HEK293 (cell line): ENCODE data around the gene VRK2.

Experiments used
- CTCF ChIA-PET: fragments of 350-600 bp; formaldehyde crosslinking; extraction: SDS; loops from one replicate; lab custom pipeline; 2021; ENCODE audit warnings: antibody characterized with exemption; lab: Yijun Ruan, JAX
- POLR2A ChIA-PET: fragments of 300-600 bp; formaldehyde crosslinking; extraction: SDS; loops from one replicate; lab custom pipeline; 2020; ENCODE audit warnings: antibody characterized with exemption, inconsistent platforms; lab: Yijun Ruan, JAX
- H3K27ac ChIP-seq: fragments of 200-500 bp; sonication (Bioruptor generic); 2 replicates; pipeline ENCODE4 v1.5.1; 2014; ENCODE audit warnings: low read depth, low read length, control low read depth, inconsistent platforms; ENCODE audit errors: extremely low read depth
- H3K36me3 ChIP-seq, 2 experiments: fragments of 200-500 bp in 1 of 2; sonication (Bioruptor generic) in 1 of 2; 1 replicate in 1 of 2; 2 replicates in 1 of 2; pipeline ENCODE4 v1.5.1; 2014 to 2017; ENCODE audit warnings: inconsistent platforms in 2 of 2, low read length in 2 of 2; ENCODE audit not compliant: control insufficient read depth in 2 of 2, insufficient read depth in 1 of 2
- H3K4me1 ChIP-seq: fragments of 200-500 bp; sonication (Bioruptor generic); 2 replicates; pipeline ENCODE4 v1.5.1; 2014; ENCODE audit warnings: mild to moderate bottlenecking, low read length, inconsistent platforms; ENCODE audit not compliant: control insufficient read depth, insufficient read depth
- H3K4me3 ChIP-seq: 2 replicates; pipeline ENCODE4 v1.5.1; 2011; ENCODE audit warnings: low read depth, mild to moderate bottlenecking, control low read depth, low read length, moderate library complexity
- H3K9me3 ChIP-seq: fragments of 200-500 bp; sonication (Bioruptor generic); 2 replicates; pipeline ENCODE4 v1.5.1; 2014; ENCODE audit warnings: low read depth, low read length, inconsistent platforms; ENCODE audit not compliant: control insufficient read depth, insufficient read depth
- BCL11A ChIP-seq: fragments of 450-650 bp; formaldehyde crosslinking; IDR thresholded peaks from 2 replicates; pipeline ENCODE4 v1.5.1; 2016; ENCODE audit warnings: low read depth, missing biosample characterization, missing genetic modification characterization
- BCL11B ChIP-seq: fragments of 450-650 bp; formaldehyde crosslinking; IDR thresholded peaks from 2 replicates; pipeline ENCODE4 v1.5.1; 2016; ENCODE audit warnings: low read depth, missing biosample characterization, missing genetic modification characterization
- GLIS1 ChIP-seq: fragments of 450-650 bp; formaldehyde crosslinking; IDR thresholded peaks from 2 replicates; pipeline ENCODE4 v1.5.1; 2016; ENCODE audit warnings: missing biosample characterization, missing genetic modification characterization
- GLIS2 ChIP-seq: fragments of 450-650 bp; formaldehyde crosslinking; IDR thresholded peaks from 2 replicates; pipeline ENCODE4 v1.5.1; 2016; ENCODE audit warnings: missing biosample characterization, missing genetic modification characterization
- PBX3 ChIP-seq: sonication (generic); formaldehyde crosslinking; IDR thresholded peaks from 2 replicates; pipeline ENCODE4 v1.8.1; 2022; ENCODE audit warnings: mild to moderate bottlenecking, moderate library complexity, missing genetic modification reagents
- PRDM1 ChIP-seq: fragments of 450-650 bp; formaldehyde crosslinking; IDR thresholded peaks from 2 replicates; pipeline ENCODE4; 2016; ENCODE audit warnings: missing biosample characterization, missing genetic modification characterization
- TRIM28 ChIP-seq: IDR thresholded peaks from 2 replicates; pipeline ENCODE4 v1.6.1; 2011; ENCODE audit warnings: low read length, control low read depth, borderline replicate concordance
- ZBTB1 ChIP-seq: fragments of 450-650 bp; formaldehyde crosslinking; IDR thresholded peaks from 2 replicates; pipeline ENCODE4 v1.5.1; 2016; ENCODE audit warnings: missing biosample characterization, missing genetic modification characterization
- ZBTB21 ChIP-seq: fragments of 450-650 bp; formaldehyde crosslinking; IDR thresholded peaks from 2 replicates; pipeline ENCODE4 v1.5.1; 2017; ENCODE audit warnings: missing biosample characterization, missing genetic modification characterization
- ZFP41 ChIP-seq: fragments of 450-650 bp; formaldehyde crosslinking; IDR thresholded peaks from 2 replicates; pipeline ENCODE4 v1.5.1; 2016; ENCODE audit warnings: missing biosample characterization, missing genetic modification characterization, borderline replicate concordance
- ZNF155 ChIP-seq: fragments of 450-650 bp; formaldehyde crosslinking; IDR thresholded peaks from 2 replicates; pipeline ENCODE4 v1.5.1; 2016; ENCODE audit warnings: missing biosample characterization, missing genetic modification characterization
- ZNF23 ChIP-seq: fragments of 450-650 bp; formaldehyde crosslinking; IDR thresholded peaks from 2 replicates; pipeline ENCODE4 v1.5.1; 2016; ENCODE audit warnings: missing biosample characterization, missing genetic modification characterization, borderline replicate concordance
- ZNF24 ChIP-seq: fragments of 450-650 bp; formaldehyde crosslinking; IDR thresholded peaks from 2 replicates; pipeline ENCODE4 v1.5.1; 2016; ENCODE audit warnings: missing biosample characterization, missing genetic modification characterization
- ZNF311 ChIP-seq: fragments of 450-650 bp; formaldehyde crosslinking; IDR thresholded peaks from 2 replicates; pipeline ENCODE4 v1.5.1; 2017; ENCODE audit warnings: missing biosample characterization, missing genetic modification characterization, borderline replicate concordance
- ZNF391 ChIP-seq: fragments of 450-650 bp; formaldehyde crosslinking; IDR thresholded peaks from 2 replicates; pipeline ENCODE4 v1.5.1; 2016; ENCODE audit warnings: low read depth, missing biosample characterization, missing genetic modification characterization, borderline replicate concordance
- ZNF48 ChIP-seq: fragments of 450-650 bp; formaldehyde crosslinking; IDR thresholded peaks from 2 replicates; pipeline ENCODE4 v1.5.1; 2016; ENCODE audit warnings: missing biosample characterization, missing genetic modification characterization
- ZNF660 ChIP-seq: fragments of 450-650 bp; IDR thresholded peaks from 2 replicates; pipeline ENCODE4 v1.5.1; 2018; ENCODE audit warnings: missing biosample characterization, mild to moderate bottlenecking, missing genetic modification characterization
- ZSCAN16 ChIP-seq: fragments of 450-650 bp; formaldehyde crosslinking; IDR thresholded peaks from 2 replicates; pipeline ENCODE4 v1.5.1; 2016; ENCODE audit warnings: missing biosample characterization, missing genetic modification characterization
- TF ChIP-seq, protein P1 (sequence below): fragments of 450-650 bp; formaldehyde crosslinking; IDR thresholded peaks from 2 replicates; pipeline ENCODE4 v1.5.1; 2016; ENCODE audit warnings: missing biosample characterization, missing genetic modification characterization
- TF ChIP-seq, protein P2 (sequence below): fragments of 450-650 bp; formaldehyde crosslinking; conservative IDR thresholded peaks from 2 replicates; pipeline ENCODE4 v1.5.1; 2016; ENCODE audit warnings: low read depth, missing biosample characterization, missing genetic modification characterization

Gene VRK2

GRCh38 chr2:58064086-58064485, 17.5 kb downstream of the VRK2 start:
- H3K36me3 ChIP-seq: peaks cover 0 to 3% of the 10 kb centered on the region in 2 experiments; a peak in 1 of 3 replicates
- H3K4me1 ChIP-seq: no peaks in the 10 kb centered on the region
- POLR2A ChIA-PET: no interaction called here
- CTCF ChIA-PET: no interaction called here
- no peak for TF ChIP-seq ZSCAN16
- no peak for TF ChIP-seq ZNF311 (tag by site-specific recombination)
- no peak for TF ChIP-seq PRDM1 (tag by site-specific recombination)
- TF ChIP-seq, protein P1, sequence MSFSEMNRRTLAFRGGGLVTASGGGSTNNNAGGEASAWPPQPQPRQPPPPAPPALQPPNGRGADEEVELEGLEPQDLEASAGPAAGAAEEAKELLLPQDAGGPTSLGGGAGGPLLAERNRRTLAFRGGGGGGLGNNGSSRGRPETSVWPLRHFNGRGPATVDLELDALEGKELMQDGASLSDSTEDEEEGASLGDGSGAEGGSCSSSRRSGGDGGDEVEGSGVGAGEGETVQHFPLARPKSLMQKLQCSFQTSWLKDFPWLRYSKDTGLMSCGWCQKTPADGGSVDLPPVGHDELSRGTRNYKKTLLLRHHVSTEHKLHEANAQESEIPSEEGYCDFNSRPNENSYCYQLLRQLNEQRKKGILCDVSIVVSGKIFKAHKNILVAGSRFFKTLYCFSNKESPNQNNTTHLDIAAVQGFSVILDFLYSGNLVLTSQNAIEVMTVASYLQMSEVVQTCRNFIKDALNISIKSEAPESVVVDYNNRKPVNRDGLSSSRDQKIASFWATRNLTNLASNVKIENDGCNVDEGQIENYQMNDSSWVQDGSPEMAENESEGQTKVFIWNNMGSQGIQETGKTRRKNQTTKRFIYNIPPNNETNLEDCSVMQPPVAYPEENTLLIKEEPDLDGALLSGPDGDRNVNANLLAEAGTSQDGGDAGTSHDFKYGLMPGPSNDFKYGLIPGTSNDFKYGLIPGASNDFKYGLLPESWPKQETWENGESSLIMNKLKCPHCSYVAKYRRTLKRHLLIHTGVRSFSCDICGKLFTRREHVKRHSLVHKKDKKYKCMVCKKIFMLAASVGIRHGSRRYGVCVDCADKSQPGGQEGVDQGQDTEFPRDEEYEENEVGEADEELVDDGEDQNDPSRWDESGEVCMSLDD (tag by site-specific recombination): no peak
- no peak for TF ChIP-seq ZFP41 (tag by site-specific recombination)
- no peak for TF ChIP-seq ZNF23
- no peak overlapping the region for H3K27ac ChIP-seq
- H3K4me3 ChIP-seq: no peak overlapping the region
- H3K9me3 ChIP-seq: no peaks in the 10 kb centered on the region

DNA sequence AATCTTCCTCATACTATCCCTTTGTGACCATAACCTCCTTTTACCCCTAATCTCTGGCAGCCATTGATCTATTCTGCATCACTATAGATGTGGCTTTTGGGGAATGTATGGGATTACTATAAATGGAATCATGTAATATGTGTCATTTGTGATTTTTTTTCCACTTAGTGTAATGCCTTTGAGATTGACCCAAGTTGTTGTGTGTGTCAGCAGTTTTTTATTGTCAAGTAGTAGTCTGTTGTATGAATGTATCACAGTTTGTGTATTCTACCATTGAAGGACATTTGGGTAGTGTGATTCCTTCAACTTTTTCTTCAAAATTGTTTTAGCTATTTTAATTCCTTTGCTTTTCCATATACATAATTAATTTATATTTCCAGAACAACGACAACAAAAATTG, 18.6 kb downstream of the VRK2 start:
- no peak for TF ChIP-seq ZNF24 (tag by site-specific recombination)
- TF ChIP-seq GLIS2 (tag by site-specific recombination): no peak
- TF ChIP-seq ZNF391 (tag by site-specific recombination): no peak
- TF ChIP-seq GLIS1: no peak
- TF ChIP-seq ZBTB1 (tag by site-specific recombination): no peak
- TF ChIP-seq, protein P2, sequence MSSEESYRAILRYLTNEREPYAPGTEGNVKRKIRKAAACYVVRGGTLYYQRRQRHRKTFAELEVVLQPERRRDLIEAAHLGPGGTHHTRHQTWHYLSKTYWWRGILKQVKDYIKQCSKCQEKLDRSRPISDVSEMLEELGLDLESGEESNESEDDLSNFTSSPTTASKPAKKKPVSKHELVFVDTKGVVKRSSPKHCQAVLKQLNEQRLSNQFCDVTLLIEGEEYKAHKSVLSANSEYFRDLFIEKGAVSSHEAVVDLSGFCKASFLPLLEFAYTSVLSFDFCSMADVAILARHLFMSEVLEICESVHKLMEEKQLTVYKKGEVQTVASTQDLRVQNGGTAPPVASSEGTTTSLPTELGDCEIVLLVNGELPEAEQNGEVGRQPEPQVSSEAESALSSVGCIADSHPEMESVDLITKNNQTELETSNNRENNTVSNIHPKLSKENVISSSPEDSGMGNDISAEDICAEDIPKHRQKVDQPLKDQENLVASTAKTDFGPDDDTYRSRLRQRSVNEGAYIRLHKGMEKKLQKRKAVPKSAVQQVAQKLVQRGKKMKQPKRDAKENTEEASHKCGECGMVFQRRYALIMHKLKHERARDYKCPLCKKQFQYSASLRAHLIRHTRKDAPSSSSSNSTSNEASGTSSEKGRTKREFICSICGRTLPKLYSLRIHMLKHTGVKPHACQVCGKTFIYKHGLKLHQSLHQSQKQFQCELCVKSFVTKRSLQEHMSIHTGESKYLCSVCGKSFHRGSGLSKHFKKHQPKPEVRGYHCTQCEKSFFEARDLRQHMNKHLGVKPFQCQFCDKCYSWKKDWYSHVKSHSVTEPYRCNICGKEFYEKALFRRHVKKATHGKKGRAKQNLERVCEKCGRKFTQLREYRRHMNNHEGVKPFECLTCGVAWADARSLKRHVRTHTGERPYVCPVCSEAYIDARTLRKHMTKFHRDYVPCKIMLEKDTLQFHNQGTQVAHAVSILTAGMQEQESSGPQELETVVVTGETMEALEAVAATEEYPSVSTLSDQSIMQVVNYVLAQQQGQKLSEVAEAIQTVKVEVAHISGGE (tag by site-specific recombination): no peak
- no peak for TF ChIP-seq BCL11A (tag by site-specific recombination)
- no peak for TF ChIP-seq BCL11B (tag by site-specific recombination)
- TF ChIP-seq TRIM28: no peak
- TF ChIP-seq PBX3 (CRISPR knock-in tag): no peak
- no peak for TF ChIP-seq ZNF660
- TF ChIP-seq ZNF155 (tag by site-specific recombination): no peak
- no peak for TF ChIP-seq ZBTB21 (tag by site-specific recombination)
- no peak for TF ChIP-seq ZNF48 (tag by site-specific recombination)

More for the DNA sequence above, 18.6 kb downstream of the VRK2 start:
- CTCF ChIA-PET: no interaction called here
- no peak overlapping the region for H3K27ac ChIP-seq
- H3K9me3 ChIP-seq: no peaks in the 10 kb centered on the region
- peaks cover 0 to 3% of the 10 kb centered on the region in 2 experiments; a peak in 1 of 3 replicates for H3K36me3 ChIP-seq
- H3K4me1 ChIP-seq: no peaks in the 10 kb centered on the region
- POLR2A ChIA-PET: no interaction called here
- H3K4me3 ChIP-seq: no peak overlapping the region
